Measurements from ENCODE around the gene ADGRG1. TPM values are rescaled to one million over a fixed set of nuclear protein-coding genes. Genes with fewer than 3 reads are reported as not detected.

The ADGRG1 gene
- total RNA-seq, 1 experiment from 2014 or later: 2.0 TPM

DNA sequence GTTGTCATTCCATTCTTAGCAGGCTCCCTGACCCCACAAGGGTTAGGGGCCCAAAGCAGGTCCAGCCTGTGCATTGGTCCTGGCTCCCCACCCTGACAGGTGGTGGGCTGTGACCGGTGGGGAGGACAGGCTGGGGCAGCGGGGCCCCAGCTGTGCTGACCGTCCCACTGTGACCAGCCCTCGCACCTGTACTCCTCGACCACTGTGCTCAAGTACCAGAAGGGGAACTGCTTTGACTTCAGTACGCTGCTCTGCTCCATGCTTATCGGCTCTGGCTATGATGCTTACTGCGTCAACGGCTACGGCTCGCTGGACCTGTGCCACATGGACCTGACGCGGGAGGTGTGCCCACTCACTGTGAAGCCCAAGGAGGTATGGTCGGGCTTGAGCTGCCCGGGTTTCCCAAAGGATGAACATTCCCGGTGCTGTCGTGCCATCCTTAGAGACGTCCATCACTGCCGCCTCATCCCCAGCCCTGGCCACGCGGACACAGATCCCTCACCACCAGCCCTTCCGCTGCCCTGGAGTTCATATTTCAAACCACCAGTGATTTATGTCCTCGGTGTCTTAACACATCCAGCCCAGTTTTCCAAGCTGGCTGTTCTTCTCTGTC is 73.4 kb downstream of the ADGRG1 start (continued):
- no peak for TF ChIP-seq ZNF138 (CRISPR knock-in tag; conservative IDR thresholded peaks at IDR 0.05)
- TF ChIP-seq, protein P1, sequence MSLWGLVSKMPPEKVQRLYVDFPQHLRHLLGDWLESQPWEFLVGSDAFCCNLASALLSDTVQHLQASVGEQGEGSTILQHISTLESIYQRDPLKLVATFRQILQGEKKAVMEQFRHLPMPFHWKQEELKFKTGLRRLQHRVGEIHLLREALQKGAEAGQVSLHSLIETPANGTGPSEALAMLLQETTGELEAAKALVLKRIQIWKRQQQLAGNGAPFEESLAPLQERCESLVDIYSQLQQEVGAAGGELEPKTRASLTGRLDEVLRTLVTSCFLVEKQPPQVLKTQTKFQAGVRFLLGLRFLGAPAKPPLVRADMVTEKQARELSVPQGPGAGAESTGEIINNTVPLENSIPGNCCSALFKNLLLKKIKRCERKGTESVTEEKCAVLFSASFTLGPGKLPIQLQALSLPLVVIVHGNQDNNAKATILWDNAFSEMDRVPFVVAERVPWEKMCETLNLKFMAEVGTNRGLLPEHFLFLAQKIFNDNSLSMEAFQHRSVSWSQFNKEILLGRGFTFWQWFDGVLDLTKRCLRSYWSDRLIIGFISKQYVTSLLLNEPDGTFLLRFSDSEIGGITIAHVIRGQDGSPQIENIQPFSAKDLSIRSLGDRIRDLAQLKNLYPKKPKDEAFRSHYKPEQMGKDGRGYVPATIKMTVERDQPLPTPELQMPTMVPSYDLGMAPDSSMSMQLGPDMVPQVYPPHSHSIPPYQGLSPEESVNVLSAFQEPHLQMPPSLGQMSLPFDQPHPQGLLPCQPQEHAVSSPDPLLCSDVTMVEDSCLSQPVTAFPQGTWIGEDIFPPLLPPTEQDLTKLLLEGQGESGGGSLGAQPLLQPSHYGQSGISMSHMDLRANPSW (CRISPR knock-in tag; conservative IDR thresholded peaks at IDR 0.05; ENCODE audit: low read depth): no peak
- no peak for TF ChIP-seq NR1H2 (CRISPR knock-in tag; IDR thresholded peaks at IDR 0.05)
- TF ChIP-seq, protein P2, sequence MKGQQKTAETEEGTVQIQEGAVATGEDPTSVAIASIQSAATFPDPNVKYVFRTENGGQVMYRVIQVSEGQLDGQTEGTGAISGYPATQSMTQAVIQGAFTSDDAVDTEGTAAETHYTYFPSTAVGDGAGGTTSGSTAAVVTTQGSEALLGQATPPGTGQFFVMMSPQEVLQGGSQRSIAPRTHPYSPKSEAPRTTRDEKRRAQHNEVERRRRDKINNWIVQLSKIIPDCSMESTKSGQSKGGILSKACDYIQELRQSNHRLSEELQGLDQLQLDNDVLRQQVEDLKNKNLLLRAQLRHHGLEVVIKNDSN (CRISPR knock-in tag; IDR thresholded peaks at IDR 0.05): no peak
- no peak for TF ChIP-seq NFE2L1 (CRISPR knock-in tag; IDR thresholded peaks at IDR 0.05)
- TF ChIP-seq KAT7 (CRISPR knock-in tag; IDR thresholded peaks at IDR 0.05; ENCODE audit: borderline replicate concordance): no peak

DNA sequence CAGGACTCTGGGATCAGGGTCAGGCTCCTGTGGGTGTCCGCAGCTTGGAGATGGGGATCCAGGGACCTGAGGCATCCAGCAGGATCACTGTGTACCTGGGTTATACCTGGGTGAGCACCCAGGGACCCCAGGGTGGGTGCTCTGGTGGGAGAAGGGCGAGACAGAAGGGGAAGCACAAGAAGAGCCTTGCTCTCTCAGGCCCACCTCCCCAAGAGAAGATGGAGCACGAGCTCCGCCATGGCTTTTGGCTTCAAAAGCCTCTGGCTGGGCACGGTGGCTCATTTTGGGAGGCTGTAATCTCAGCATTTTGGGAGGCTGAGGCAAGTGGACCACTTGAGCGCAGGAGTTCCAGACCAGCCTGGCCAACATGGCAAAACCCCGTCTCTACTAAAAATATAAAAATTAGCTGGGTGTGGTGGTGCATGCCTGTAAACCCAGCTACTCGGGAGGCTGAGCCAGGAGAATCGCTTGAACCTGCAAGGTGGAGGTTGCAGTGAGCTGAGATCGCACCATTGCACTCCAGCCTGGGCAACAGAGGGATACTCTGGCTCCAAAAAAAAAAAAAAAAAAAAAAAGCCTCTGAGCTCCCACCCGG is 75.1 kb downstream of the ADGRG1 start:
- ATAC-seq (no peak), DNase-seq (ENCODE audit: low spot score) (no peak)
- TF ChIP-seq EMX1 (CRISPR knock-in tag; IDR thresholded peaks at IDR 0.05): no peak
- TF ChIP-seq, protein P3, sequence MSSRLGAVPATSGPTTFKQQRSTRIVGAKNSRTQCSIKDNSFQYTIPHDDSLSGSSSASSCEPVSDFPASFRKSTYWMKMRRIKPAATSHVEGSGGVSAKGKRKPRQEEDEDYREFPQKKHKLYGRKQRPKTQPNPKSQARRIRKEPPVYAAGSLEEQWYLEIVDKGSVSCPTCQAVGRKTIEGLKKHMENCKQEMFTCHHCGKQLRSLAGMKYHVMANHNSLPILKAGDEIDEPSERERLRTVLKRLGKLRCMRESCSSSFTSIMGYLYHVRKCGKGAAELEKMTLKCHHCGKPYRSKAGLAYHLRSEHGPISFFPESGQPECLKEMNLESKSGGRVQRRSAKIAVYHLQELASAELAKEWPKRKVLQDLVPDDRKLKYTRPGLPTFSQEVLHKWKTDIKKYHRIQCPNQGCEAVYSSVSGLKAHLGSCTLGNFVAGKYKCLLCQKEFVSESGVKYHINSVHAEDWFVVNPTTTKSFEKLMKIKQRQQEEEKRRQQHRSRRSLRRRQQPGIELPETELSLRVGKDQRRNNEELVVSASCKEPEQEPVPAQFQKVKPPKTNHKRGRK (CRISPR knock-in tag; IDR thresholded peaks at IDR 0.05; ENCODE audit: borderline replicate concordance): no peak
- CTCF ChIA-PET: interaction anchor here (0.8 to 1.9 kb wide), 4 partner anchors 10 to 127 kb away, joined by 3 to 6 read pairs (median 3); no protein-coding TSS in a partner anchor
- POLR2A ChIA-PET: interaction anchor here (0.6 to 0.7 kb wide), 2 partner anchors 168 to 594 kb away, joined by 3 to 8 read pairs; no protein-coding TSS in a partner anchor
- peaks cover 7% of the 10 kb centered on the region; the same call in 1 of the 2 replicates for H3K9me3 Mint-ChIP-seq
- H3K4me1 Mint-ChIP-seq: peaks cover 5% of the 10 kb centered on the region; the same call in 1 of the 2 replicates
- H3K4me3 Mint-ChIP-seq: no peak overlapping the region
- H3K36me3 Mint-ChIP-seq: no peaks in the 10 kb centered on the region
- H3K27me3 Mint-ChIP-seq (ENCODE audit: low read depth): no peaks in the 10 kb centered on the region; the same call in 1 of the 2 replicates
- no peak overlapping the region for H3K27ac Mint-ChIP-seq

DNA sequence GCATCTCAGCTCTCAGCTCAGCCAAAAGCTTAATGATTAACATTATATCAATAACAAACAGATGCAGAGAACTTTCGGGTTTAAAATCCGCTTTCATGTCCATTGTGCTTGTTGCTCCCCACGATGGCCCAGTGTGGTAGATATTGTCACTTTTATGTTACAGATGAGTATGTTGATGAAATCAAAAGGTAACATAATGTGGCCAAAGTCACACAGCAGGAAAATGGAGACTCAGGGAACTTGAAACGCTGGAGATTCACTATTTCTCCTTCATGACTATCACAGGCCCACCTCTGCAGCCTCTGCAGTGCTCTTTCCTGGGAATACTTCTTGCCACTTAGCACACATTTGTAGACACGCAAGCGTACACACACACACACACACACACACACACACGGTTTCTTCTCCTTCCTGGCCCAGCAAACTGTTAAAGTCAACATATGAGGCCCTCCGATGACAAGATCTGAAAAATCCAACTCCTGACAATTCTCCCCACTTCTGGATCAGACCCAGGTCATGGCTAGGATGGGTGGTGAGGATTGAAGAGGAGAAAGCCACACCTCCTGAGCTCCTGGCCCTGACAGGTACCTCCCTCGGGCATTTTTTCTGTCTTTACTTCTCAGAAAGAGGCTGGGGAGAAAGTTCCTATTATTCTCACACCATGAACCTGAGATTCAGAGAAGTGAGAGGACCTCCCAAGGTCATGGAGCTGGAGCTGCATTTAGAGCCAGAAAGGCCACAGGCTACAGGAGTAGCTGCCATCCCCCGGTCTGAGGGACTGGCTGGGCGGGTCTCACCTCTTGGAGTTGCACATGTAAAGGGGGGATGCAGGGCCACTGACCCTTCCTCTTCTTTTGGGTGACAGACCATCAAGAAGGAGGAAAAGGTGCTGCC is 75.8 kb downstream of the ADGRG1 start:
- Mint-ChIP-seq H3K4me3 (no peak overlapping the region), H3K36me3 (no peaks in the 10 kb centered on the region), H3K27me3 (ENCODE audit: low read depth) (no peaks in the 10 kb centered on the region; the same call in 1 of the 2 replicates), H3K4me1 (peaks cover 5% of the 10 kb centered on the region; the same call in 1 of the 2 replicates), H3K9me3 (peaks cover 7% of the 10 kb centered on the region; the same call in 1 of the 2 replicates), H3K27ac (no peak overlapping the region)
- ATAC-seq: no peak
- POLR2A ChIA-PET: interaction anchor here (0.6 to 0.7 kb wide), 2 partner anchors 169 to 595 kb away, joined by 3 to 8 read pairs; no protein-coding TSS in a partner anchor
- TF ChIP-seq GABPB1 (CRISPR knock-in tag; IDR thresholded peaks at IDR 0.05): peak; percentile 44
- TF ChIP-seq, protein P4, sequence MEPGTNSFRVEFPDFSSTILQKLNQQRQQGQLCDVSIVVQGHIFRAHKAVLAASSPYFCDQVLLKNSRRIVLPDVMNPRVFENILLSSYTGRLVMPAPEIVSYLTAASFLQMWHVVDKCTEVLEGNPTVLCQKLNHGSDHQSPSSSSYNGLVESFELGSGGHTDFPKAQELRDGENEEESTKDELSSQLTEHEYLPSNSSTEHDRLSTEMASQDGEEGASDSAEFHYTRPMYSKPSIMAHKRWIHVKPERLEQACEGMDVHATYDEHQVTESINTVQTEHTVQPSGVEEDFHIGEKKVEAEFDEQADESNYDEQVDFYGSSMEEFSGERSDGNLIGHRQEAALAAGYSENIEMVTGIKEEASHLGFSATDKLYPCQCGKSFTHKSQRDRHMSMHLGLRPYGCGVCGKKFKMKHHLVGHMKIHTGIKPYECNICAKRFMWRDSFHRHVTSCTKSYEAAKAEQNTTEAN (CRISPR knock-in tag; IDR thresholded peaks at IDR 0.05): no peak
- CTCF ChIA-PET: interaction anchor here (0.8 to 1.9 kb wide), 4 partner anchors 10 to 128 kb away, joined by 3 to 6 read pairs (median 3); no protein-coding TSS in a partner anchor
- DNase-seq (ENCODE audit: low spot score): no peak
